IPS-15b (cell line): ENCODE measurements around the gene MMP25.
"Not testable (repeated sequence)": the region's sequence is repeated elsewhere in the genome, so short reads cannot be mapped to it uniquely, and the experiment has no call there.

ENCODE experiments used
- H3K27me3 ChIP-seq: one replicate; pipeline ENCODE4 v1.6.1; 2013; ENCODE audit warnings: low read length; ENCODE audit not compliant: control insufficient read depth, insufficient read depth
- H3K36me3 ChIP-seq: one replicate; pipeline ENCODE4 v1.6.1; 2013; ENCODE audit warnings: low read length; ENCODE audit not compliant: control insufficient read depth, insufficient read depth
- H3K4me1 ChIP-seq: one replicate; pipeline ENCODE4 v1.6.1; 2013; ENCODE audit warnings: mild to moderate bottlenecking, low read length; ENCODE audit not compliant: control insufficient read depth, insufficient read depth
- H3K4me3 ChIP-seq: one replicate; pipeline ENCODE4 v1.5.1; 2013; ENCODE audit warnings: low read depth, low read length
- H3K9ac ChIP-seq: one replicate; pipeline ENCODE4 v1.6.1; 2013; ENCODE audit warnings: low read depth, mild to moderate bottlenecking, low read length
- H3K9me3 ChIP-seq: one replicate; pipeline ENCODE4 v1.6.1; 2013; ENCODE audit warnings: mild to moderate bottlenecking, low read length; ENCODE audit not compliant: control insufficient read depth, insufficient read depth

Gene MMP25

GRCh38 chr16:3060339-3061127 is 14.2 kb downstream of the MMP25 start:
- Histone ChIP-seq H3K36me3 (no peaks in the 10 kb centered on the region), H3K4me1 (peaks cover 4% of the 10 kb centered on the region), H3K27me3 (peaks cover 12% of the 10 kb centered on the region)

GRCh38 chr16:3062553-3062952 is 16.2 kb downstream of the MMP25 start:
- no peak overlapping the region for H3K9ac ChIP-seq
- H3K36me3 ChIP-seq = no peaks in the 10 kb centered on the region
- peaks cover 9% of the 10 kb centered on the region for H3K27me3 ChIP-seq
- H3K9me3 ChIP-seq = no peaks in the 10 kb centered on the region
- peaks cover 5% of the 10 kb centered on the region for H3K4me1 ChIP-seq
- H3K4me3 ChIP-seq = no peak overlapping the region

More at GRCh38 chr16:3060339-3061127, 14.2 kb downstream of the MMP25 start:
- no peak overlapping the region for H3K4me3 ChIP-seq
- H3K9ac ChIP-seq = no peak overlapping the region
- no peaks in the 10 kb centered on the region for H3K9me3 ChIP-seq

- Histone ChIP-seq H3K4me3 (peak overlapping the region; percentile 4), H3K9me3 (no peaks in the 10 kb centered on the region), H3K9ac (no peak overlapping the region), H3K27me3 (peaks cover 5% of the 10 kb centered on the region), H3K36me3 (no peaks in the 10 kb centered on the region), H3K4me1 (peaks cover 5% of the 10 kb centered on the region)
These were observed 17.4 kb downstream of the MMP25 start for GRCh38 chr16:3063625-3064386.

- no peak within 1 kb of the TSS for H3K4me3 ChIP-seq
- no peaks in the 10 kb centered on the region for H3K36me3 ChIP-seq
- H3K27me3 ChIP-seq = peaks cover under 1% of the 10 kb centered on the region
- H3K9ac ChIP-seq = no peak within 1 kb of the TSS
- H3K4me1 ChIP-seq = peaks cover 5% of the 10 kb centered on the region
- H3K9me3 ChIP-seq = no peaks in the 10 kb centered on the region
These were observed 18.8 kb downstream of the MMP25 start, which contains the start of gene IL32 for GRCh38 chr16:3065069-3065741. TSS of gene IL32 (plus strand) at chr16:3065640. CDS start at chr16:3065812, 172 bp downstream.

- H3K9me3 ChIP-seq = no peaks in the 10 kb centered on the region
- H3K36me3 ChIP-seq = no peaks in the 10 kb centered on the region
- H3K9ac ChIP-seq = no peak overlapping the region
- H3K27me3 ChIP-seq = no peaks in the 10 kb centered on the region
- H3K4me3 ChIP-seq = no peak overlapping the region
- H3K4me1 ChIP-seq = peaks cover 5% of the 10 kb centered on the region
These were observed 19.5 kb downstream of the MMP25 start for GRCh38 chr16:3065742-3066439.

- Histone ChIP-seq H3K9ac (no peak overlapping the region), H3K4me1 (peaks cover 5% of the 10 kb centered on the region), H3K27me3 (no peaks in the 10 kb centered on the region), H3K4me3 (no peak overlapping the region), H3K36me3 (no peaks in the 10 kb centered on the region), H3K9me3 (no peaks in the 10 kb centered on the region)
These were observed 20.0 kb downstream of the MMP25 start for GRCh38 chr16:3066440-3066748.

GRCh38 chr16:3068487-3068886 is 22.1 kb downstream of the MMP25 start:
- Histone ChIP-seq H3K27me3 (no peaks in the 10 kb centered on the region), H3K9ac (no peak overlapping the region), H3K36me3 (no peaks in the 10 kb centered on the region), H3K4me3 (no peak overlapping the region), H3K9me3 (no peaks in the 10 kb centered on the region), H3K4me1 (peaks cover 5% of the 10 kb centered on the region)

- not testable (repeated sequence) for H3K36me3 ChIP-seq
These were observed 22.8 kb downstream of the MMP25 start for GRCh38 chr16:3069146-3069545.

GRCh38 chr16:3070608-3071111 is 24.3 kb downstream of the MMP25 start:
- H3K4me1 ChIP-seq = peaks cover under 1% of the 10 kb centered on the region
- H3K27me3 ChIP-seq = no peaks in the 10 kb centered on the region
- no peak overlapping the region for H3K9ac ChIP-seq
- no peaks in the 10 kb centered on the region for H3K36me3 ChIP-seq
- H3K4me3 ChIP-seq = no peak overlapping the region
- H3K9me3 ChIP-seq = no peaks in the 10 kb centered on the region

More at GRCh38 chr16:3069146-3069545, 22.8 kb downstream of the MMP25 start:
- not testable (repeated sequence) for H3K9me3 ChIP-seq, H3K4me3 ChIP-seq, H3K4me1 ChIP-seq, H3K27me3 ChIP-seq, H3K9ac ChIP-seq

- no peaks in the 10 kb centered on the region for H3K27me3 ChIP-seq
These were observed 25.3 kb downstream of the MMP25 start for GRCh38 chr16:3071655-3072054.

GRCh38 chr16:3072148-3072547 is 25.8 kb downstream of the MMP25 start:
- H3K4me1 ChIP-seq, H3K9ac ChIP-seq, H3K27me3 ChIP-seq, H3K4me3 ChIP-seq, H3K9me3 ChIP-seq, H3K36me3 ChIP-seq: not testable (repeated sequence)

More at GRCh38 chr16:3071655-3072054, 25.3 kb downstream of the MMP25 start:
- no peaks in the 10 kb centered on the region for H3K9me3 ChIP-seq
- no peak overlapping the region for H3K9ac ChIP-seq
- H3K36me3 ChIP-seq = no peaks in the 10 kb centered on the region
- H3K4me3 ChIP-seq = no peak overlapping the region
- no peaks in the 10 kb centered on the region for H3K4me1 ChIP-seq
